GM19324 (cell line): ENCODE measurements around the gene TMEM163.
"Not testable (repeated sequence)": the region's sequence is repeated elsewhere in the genome, so short reads cannot be mapped to it uniquely, and the experiment has no call there.

Experiments
- ATAC-seq: cut with Tn5 transposase; IDR thresholded peaks from one replicate; pipeline ENCODE4 v1.9.1; 2021; ENCODE audit warnings: mild to moderate bottlenecking, moderate library complexity; ENCODE audit not compliant: unreplicated experiment, low FRiP score

Gene TMEM163

DNA sequence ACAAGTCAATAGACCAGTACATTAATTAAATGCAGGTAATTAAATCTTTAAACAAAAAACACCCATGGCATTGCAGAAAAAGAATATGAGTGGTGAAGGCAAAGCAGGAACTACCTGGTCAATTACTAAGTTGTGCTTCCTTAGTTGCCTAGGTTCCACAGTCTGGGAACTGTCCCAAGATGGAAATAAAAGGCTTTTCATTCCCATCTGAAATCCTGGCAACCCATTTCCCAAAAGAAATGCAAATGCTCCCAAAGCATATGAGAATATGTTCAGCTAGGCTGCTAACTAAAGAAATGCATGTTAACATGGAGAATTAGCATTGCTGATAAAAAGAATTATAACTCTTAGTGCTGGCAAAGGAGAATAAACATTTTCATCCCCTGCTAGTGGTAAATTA, 177.8 kb downstream of the TMEM163 start:
- no peak for ATAC-seq

DNA sequence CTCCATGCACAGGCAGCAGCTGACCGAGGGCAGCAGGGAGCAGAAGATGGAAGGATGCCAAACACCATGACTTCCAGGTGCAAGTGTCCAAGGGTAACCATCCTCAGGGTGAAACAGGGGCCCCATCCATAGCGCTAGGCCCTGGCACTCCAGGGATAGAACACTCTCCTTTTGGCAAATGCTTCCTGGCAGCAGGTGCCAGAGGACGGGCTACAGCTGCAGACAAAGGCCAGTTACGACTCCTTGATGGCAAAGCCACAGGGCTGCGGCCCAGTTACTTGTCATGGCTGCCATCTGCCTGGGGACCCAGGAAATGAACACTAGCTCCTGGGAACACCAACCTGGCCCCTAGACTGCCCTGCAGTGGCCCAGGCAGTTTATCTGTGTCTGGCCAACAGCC, 178.8 kb downstream of the TMEM163 start:
- ATAC-seq: no peak

GRCh38 chr2:134537702-134538101, 181.1 kb downstream of the TMEM163 start:
- no peak for ATAC-seq

DNA sequence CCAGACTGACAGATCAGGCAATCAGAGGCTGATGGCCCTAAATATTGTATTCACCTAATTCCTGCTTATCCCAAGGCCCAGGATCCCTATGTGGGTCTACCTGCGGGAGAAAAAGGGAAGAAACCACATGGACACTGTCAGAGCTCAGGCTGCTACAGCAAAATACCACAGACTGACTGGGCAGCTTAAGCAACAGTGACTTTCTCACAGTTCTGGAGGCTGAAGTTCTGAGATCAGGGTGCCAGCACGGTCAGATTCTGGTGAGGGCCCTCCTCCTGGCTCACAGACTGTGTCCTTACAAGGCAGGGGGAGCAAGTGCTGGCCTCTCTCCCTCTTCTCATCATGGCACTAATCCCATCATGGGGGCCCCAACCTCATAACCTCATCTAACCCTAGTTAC, 181.7 kb downstream of the TMEM163 start:
- ATAC-seq: no peak

DNA sequence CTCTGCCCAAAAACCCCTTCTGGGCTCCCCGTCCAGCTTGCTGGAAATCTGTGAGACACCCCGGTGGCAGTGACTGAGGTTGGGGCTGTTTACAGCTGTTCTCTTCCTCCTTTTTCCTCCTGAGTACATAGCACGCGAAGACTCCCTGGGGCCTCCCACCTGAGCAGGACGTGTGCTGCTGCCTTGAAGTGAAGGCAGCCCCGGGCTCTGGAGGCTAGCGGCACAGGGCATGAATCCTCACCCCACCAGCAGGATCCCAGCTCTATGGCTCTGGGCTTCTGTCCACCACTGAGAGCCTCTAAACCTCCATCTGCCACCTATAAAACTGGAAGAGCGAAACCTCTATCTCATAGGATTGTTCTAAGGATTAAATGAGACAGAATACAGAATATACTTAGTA, 182.5 kb downstream of the TMEM163 start:
- ATAC-seq: no peak

DNA sequence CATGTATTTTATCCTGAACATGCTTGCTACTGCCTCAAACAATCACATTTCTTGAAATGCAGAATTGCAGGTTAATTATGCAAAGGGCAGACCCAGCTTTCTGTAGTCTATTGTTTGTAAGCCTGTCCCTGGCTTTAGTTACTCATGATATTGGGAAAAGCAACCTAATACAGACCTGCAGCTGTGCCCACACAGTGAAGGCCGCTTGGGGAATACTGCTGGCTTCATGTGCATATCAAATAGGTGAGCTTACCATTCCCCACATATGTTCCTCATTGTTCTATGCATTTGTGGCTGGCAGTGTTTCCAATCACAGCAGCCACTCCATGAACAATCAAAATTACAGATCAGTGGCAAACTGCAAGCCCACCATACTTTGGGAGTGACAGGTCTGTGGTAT, 186.3 kb downstream of the TMEM163 start:
- no peak for ATAC-seq

GRCh38 chr2:134527381-134527780, 191.4 kb downstream of the TMEM163 start:
- ATAC-seq: no peak

DNA sequence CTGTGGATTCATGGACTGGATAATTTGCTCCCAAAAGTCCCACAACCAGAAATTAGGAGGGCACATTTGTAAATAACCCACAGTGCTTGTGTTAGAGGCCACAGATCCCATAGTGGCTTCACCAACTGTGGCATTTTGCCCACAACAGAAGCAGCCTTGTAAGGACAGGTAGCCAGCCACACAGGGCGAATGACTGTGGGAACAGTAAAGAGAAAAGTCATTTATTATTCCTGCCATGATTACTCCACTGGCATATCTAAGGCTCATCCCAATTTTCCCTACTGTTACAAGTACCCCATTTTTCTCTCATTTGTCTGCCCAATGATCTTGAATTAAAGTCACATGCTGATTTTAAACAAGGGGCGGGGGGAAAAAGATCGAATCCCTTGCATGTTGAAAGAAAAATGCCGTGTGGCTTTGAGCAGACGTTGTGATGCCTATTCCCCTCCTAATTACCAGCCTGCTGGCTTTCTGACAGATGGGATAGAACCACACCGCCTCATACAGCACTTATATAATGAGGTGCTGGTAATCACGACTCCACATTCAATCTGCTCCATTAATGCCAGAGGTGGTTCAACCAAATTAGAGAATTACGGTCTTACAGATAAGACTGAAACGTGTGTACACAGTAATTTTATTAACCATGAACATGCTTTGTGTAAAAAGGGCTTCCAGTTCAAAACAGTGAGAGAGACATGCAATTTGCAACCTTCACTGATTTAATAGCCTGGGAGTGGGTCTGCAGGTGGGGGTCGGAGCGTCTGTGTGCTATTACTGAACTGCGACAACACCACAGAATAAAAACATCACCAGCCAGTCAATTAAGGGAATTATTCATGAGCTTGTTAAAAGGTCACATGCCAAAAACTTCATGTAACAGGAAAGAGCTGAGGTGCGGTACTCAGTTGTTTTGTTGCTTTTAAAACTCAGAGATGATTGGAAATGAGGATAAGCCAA, 196.0 kb downstream of the TMEM163 start:
- ATAC-seq: no peak

DNA sequence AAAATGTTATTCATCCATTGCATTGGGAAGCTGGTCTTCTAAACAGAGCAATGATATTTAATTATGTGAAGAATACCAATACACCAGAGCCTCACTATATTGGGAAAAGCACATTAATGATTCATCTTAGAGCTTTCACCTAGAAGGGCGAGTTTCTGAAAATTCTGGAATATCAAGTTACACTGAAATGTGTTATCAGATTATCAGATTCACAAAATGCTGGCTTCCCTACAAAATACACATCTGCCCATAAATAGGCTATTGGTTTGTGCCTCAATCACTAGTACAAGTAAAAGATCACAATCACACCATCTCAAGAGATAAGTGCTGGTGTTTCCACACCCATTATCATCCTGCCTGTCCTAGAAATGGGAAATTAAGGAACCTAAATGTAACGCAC, 200.7 kb downstream of the TMEM163 start:
- ATAC-seq: no peak

- no peak for ATAC-seq
Observed at GRCh38 chr2:134515137-134515536, 203.7 kb downstream of the TMEM163 start.

GRCh38 chr2:134513465-134513804, 205.4 kb downstream of the TMEM163 start:
- no peak for ATAC-seq

- ATAC-seq: no peak
Observed at GRCh38 chr2:134512734-134513464, 205.9 kb downstream of the TMEM163 start.

DNA sequence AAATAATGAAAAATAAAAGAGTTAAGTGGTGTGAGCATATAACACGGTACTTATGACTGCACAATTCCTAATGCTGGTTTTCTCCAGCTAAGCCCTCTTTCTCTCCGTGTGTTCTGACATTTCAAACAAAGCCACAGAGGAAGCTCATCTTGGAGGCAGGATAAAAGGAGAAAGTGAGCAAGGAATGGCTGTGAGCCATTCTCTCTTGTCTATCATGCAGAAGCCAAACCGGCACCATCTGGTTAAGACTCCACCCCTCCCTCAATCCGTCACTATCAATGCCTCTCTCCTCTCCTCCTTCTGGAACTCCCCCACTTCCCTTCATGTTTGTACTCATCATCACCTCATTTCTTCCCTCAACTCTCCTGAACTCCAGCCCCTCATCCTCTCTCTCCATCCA, 210.4 kb downstream of the TMEM163 start:
- ATAC-seq: no peak

GRCh38 chr2:134507697-134508096, 211.1 kb downstream of the TMEM163 start:
- no peak for ATAC-seq

DNA sequence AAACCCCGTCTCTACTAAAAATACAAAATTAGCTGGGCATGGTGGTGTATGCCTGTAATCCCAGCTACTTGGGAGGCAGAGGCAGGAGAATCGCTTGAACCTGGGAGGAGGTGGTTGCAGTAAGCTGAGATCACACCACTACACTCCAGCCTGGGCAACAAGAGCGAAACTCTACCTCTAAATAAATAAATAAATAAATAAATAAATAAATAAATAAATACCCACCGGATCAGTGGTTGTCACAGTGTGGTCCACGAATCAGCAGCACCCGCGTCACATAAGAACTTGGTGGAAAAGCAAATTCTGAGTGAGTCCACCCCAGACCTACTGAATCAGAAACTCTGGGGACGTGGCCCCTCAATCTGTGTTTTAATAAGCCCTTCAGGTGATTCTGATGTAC, 211.6 kb downstream of the TMEM163 start:
- ATAC-seq: not testable (repeated sequence)

DNA sequence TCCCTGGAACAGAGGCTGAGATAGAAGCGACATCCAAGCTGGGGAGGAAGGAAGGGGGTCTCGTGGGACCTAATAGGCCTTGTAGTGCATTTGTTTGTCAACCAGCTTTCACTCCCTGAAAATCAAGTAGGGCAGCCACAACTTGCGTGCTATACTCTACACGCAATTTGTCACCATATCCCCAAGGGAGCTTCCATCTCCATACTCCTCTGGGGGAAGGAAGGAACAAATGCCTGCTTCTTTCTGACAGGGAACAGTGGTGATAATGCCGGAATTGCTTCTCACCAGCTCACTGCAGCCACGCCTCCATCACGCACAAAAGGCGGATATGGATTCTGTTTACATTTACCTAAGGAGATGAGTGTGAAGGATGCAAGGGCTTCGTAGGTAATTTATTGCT, 213.4 kb downstream of the TMEM163 start:
- ATAC-seq: no peak

- ATAC-seq: no peak
Observed at GRCh38 chr2:134504586-134505336, 214.0 kb downstream of the TMEM163 start.

DNA sequence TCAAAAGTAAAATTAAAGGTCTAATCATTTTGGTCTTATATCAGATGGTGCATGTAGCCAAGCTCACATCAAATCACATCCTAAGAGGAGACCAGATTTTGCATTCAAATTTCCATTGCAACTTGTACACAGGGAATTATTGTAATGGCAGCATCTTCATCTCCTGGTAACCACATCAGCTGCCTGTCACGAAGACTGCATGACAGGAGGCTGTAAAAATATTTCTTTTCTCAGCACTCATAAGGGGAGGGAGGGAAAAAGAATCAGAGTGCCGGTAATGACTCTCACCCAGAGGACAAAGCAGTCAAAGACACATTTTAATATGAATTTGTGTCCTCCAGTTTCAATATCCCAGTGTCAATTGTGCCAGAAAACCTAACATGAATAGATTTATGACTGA, 216.7 kb downstream of the TMEM163 start:
- no peak for ATAC-seq

DNA sequence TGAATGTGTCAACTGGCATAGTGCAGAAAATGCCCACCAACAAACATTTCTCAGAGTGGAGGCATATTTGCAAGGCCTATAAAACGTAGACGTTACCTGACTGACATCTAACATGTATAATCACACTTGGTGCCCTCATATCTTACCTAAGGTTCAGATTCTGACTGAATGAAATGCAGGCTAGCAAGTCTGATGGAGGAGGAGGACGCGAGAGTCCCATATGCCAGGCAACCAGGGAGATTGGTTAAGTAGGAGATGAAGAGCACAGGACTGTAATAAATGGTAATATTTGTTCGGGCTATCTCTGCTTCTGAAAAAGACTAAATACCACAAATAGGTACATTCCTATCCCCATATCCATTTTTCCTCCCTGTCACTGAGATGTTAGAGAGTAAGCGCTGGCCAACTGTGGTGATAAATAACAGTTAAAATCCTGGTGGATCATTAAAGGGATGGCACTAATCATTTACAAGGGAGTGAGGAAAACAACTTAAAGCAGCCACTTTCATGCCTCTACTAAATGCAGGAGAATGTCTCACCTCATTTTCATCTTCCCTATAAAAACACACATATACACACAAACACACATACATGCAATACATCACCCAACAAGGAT, 217.2 kb downstream of the TMEM163 start:
- ATAC-seq: no peak

DNA sequence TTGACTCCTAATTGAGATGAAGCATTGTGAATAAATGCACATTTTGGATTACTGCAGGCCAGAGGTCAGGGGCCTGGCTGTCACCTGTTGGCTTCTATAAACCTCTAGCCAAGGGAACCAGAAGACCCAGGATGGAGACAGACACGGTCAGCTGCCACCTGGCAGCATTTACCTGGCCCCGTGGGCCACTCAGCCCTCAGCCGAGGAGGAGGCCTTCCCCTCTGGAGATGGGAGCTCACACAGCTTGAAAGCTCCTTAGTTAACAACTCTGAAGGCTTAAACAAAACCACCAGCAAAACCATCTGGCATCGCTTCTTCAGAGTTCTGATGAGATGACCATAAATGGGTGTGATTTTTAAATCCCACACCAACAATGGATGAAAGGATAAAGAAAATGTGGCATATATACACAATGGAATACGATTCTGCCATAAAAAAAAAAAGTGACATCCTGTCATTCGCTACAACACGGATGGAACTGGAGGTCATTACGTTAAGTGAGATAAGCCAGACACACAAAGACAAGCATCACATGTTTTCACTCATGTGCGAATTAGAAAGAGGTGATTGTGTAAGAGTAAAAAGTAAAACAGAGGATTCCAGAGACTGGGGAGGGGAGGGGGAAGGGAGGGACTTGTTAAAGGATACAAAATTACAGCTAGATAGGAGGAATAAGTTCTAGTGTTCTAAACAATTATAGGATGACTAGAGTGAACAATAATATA, 218.4 kb downstream of the TMEM163 start:
- no peak for ATAC-seq
